GM12801 (cell line): ENCODE data around the gene CCDC82.

ENCODE experiments used
- TF ChIP-seq, protein P1 (sequence below): IDR thresholded peaks from one replicate; pipeline ENCODE4 v1.5.1; 2011; ENCODE audit warnings: control low read depth; ENCODE audit not compliant: insufficient read length; ENCODE audit errors: extremely low read depth

CCDC82 gene

DNA sequence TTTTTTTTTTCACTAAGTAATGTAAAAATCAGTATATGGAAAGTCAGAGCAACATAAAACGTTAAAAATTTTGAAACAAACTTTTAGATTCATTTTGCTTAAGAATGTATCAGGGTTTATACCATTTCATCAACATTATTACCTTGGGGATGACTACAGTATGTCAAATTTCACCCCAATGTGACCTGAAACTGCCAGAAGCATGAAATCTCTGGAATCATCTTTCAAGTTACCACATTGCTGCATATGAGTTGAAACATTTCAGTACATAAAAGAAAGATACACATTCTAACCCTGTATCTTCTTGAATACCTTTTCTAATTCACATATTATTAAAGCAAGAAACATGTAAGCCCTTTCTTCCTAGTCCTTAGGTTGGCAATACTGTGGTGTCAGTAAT lies 79.5 kb downstream of the CCDC82 start:
- TF ChIP-seq, protein P1, sequence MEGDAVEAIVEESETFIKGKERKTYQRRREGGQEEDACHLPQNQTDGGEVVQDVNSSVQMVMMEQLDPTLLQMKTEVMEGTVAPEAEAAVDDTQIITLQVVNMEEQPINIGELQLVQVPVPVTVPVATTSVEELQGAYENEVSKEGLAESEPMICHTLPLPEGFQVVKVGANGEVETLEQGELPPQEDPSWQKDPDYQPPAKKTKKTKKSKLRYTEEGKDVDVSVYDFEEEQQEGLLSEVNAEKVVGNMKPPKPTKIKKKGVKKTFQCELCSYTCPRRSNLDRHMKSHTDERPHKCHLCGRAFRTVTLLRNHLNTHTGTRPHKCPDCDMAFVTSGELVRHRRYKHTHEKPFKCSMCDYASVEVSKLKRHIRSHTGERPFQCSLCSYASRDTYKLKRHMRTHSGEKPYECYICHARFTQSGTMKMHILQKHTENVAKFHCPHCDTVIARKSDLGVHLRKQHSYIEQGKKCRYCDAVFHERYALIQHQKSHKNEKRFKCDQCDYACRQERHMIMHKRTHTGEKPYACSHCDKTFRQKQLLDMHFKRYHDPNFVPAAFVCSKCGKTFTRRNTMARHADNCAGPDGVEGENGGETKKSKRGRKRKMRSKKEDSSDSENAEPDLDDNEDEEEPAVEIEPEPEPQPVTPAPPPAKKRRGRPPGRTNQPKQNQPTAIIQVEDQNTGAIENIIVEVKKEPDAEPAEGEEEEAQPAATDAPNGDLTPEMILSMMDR, result no peak

DNA sequence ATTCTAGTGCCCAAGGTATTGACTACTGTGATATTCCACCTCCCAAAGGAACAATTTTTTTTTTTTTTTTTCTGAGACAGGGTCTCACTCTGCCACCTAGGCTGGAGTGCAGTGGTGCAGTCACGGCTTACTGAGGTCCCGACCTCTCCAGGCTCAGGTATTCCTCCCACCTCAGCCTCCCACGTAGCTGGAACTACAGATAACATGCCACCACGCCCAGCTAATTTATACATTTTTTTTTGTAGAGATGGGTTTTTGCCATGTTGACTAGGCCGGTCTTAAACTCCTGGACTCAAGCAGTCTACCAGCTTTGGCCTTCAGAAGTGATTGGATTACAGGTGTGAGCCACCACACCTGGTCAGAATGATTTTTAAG lies 80.1 kb downstream of the CCDC82 start:
- TF ChIP-seq, protein P1, result no peak

GRCh38 chr11:96309016-96309642 lies 80.6 kb downstream of the CCDC82 start:
- TF ChIP-seq, protein P1, result no peak

DNA sequence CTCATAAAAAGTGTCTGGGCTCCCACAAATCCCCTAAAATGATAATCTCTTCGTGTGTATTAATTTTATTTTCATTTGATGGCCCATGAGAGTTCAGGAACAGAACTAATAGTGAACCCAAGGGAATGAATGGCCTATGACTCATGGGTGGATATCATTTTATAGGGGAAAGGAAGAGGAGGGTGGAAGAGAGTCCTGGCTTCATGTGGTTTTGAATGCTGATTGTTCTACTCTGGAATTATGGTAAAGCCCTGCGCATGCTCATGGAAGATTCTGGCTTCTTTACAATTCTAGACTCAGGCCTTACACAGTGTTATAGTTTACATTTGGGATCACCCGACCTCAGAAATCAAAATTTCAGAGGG lies 82.0 kb downstream of the CCDC82 start:
- TF ChIP-seq, protein P1, result no peak

DNA sequence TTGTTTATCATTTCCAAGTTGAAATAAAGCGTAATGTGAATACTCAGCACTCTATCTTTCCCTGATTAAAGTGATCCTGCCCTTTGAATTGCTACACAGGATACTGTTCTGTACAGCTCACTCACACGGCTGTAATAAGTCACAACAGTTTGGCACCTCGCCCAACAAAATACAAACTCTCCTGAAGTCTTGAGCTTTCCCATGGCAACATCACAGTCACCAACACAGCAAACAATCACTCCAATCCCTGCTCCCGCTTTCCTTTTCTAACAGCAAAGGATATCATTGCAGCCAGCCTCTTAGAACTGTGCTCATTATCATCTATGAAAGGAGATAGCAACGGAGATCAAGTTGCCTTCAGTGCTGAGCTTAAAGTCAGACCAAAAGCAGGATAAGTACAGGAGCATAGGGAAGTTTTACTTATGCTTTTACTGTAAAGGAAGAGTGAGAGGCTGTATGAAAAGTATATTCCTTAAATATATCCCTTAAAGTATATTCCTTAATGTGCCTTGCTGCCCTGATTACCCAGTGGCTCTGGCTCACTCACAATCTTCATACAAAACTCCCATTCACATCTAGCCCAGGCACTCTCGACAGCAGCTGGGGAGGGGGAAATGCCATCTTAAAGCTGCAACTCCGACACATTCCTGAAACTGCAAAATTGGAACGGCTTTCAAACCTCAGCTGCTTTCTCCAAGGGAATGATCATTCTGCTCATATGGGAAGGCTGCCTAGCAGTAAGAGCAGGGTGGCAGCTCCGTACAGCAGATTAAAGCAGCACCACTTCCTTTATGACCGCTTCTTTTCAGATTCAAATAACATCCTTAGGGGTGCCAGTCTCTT lies 82.6 kb downstream of the CCDC82 start:
- TF ChIP-seq, protein P1, result no peak

DNA sequence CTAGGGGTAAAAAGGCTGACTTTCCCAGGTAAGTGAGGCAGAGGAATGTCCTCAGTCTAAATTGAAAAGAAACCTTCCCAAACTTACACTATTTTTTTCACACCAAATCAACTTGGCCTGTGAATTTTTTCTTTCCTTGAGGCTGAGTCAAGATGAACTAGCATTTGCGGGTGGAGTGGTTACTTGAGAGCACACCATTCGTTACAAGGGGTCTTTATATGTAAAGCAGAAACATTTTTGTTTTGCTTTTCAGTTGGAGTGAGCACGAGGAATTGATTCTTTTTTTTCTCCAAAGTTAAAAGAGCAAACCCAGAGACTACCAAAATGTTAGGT lies 83.1 kb downstream of the CCDC82 start:
- TF ChIP-seq, protein P1, result no peak

- TF ChIP-seq, protein P1, result no peak
Observed at GRCh38 chr11:96306071-96306470, 83.6 kb downstream of the CCDC82 start.
